22Rv1 (cell line): ENCODE data around the gene STX18.

Experiments
- H3K27ac ChIP-seq: fragments of 450-650 bp; 2 replicates; pipeline ENCODE4 v1.5.1; 2017
- CTCF ChIP-seq: fragments of 450-650 bp; IDR thresholded peaks from 2 replicates; pipeline ENCODE4 v1.5.1; 2017; ENCODE audit warnings: mild to moderate bottlenecking
- ZFX ChIP-seq: fragments of 450-650 bp; IDR thresholded peaks from 2 replicates; pipeline ENCODE4 v1.6.1; 2017; ENCODE audit warnings: antibody characterized with exemption, borderline replicate concordance

The STX18 gene

GRCh38 chr4:4387531-4388310 is 154.1 kb downstream of the STX18 start:
- no peak overlapping the region for H3K27ac ChIP-seq
- TF ChIP-seq ZFX (no peak), CTCF (no peak)

- H3K27ac ChIP-seq, result no peak within 1 kb of the TSS
- TF ChIP-seq ZFX, result no peak
- TF ChIP-seq CTCF, result no peak
Observed at GRCh38 chr4:4386736-4387392, 155.0 kb downstream of the STX18 start, which contains the start of gene NSG1. NSG1 (plus strand) TSS chr4:4387102; CDS start chr4:4387630, 528 bp downstream.

GRCh38 chr4:4386296-4386735 is 155.5 kb downstream of the STX18 start:
- TF ChIP-seq ZFX (no peak), CTCF (no peak)
- H3K27ac ChIP-seq, result no peak overlapping the region

GRCh38 chr4:4385729-4386295 is 156.0 kb downstream of the STX18 start:
- H3K27ac ChIP-seq, result no peak overlapping the region
- TF ChIP-seq ZFX (no peak), CTCF (no peak)

- no peak overlapping the region for H3K27ac ChIP-seq
- TF ChIP-seq CTCF, result peak; percentile 67
- no peak for TF ChIP-seq ZFX
Observed at GRCh38 chr4:4384837-4385236, 157.0 kb downstream of the STX18 start.

GRCh38 chr4:4383085-4383484 is 158.8 kb downstream of the STX18 start:
- no peak overlapping the region for H3K27ac ChIP-seq
- TF ChIP-seq CTCF, result no peak
- TF ChIP-seq ZFX, result no peak
